ENCODE measurements around the gene METTL23.

The METTL23 gene

GRCh38 chr17:76775021-76775600 is 48.5 kb downstream of the METTL23 start:
- DNase-seq, result no peak

- DNase-seq, result no peak
These were observed 54.7 kb downstream of the METTL23 start for GRCh38 chr17:76781056-76781982.

- no peak for DNase-seq
These were observed 56.5 kb downstream of the METTL23 start for GRCh38 chr17:76783146-76783545.

All from activated CD4-positive, CD25-positive, alpha-beta regulatory T cell treated with anti-CD3 and anti-CD28 coated beads, Interleukin-2, amount 50 U/mL, for 72 hours (primary cell).